HL-60 (cell line): ENCODE measurements around the gene HOXB3.

Source experiments
- CTCF ChIP-seq: IDR thresholded peaks from one replicate; pipeline ENCODE4 v1.5.1; 2011; ENCODE audit warnings: low read length, control low read depth, inconsistent platforms; ENCODE audit not compliant: insufficient read depth
- POLR2AphosphoS5 ChIP-seq: IDR thresholded peaks from 2 replicates; pipeline ENCODE4 v1.6.1; 2012; ENCODE audit warnings: low read depth
- SPI1 ChIP-seq: IDR thresholded peaks from 2 replicates; pipeline ENCODE4 v1.6.1; 2012; ENCODE audit warnings: low read depth, mild to moderate bottlenecking, borderline replicate concordance

DNA sequence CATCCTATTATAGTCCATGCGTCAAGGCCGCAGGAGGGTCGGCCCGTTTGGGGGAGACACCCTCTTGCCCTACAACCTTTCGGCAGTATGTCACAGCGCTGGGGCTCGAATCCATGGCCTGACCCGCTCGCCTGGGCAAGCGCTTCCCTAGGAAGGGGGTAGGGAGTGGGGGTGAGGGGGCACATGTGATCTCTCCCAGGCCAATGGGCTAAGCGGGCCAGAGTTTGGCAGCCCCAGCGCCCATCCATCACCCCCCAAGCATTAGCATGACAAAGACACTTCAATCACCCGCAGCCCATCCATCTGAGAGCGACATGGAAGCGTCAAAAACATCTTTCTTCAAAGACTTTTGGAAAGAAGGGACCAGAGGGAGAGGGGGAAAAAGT, 59.2 kb downstream of the HOXB3 start, which contains the start of gene HOXB1:
- TF ChIP-seq CTCF (no peak), POLR2AphosphoS5 (no peak), SPI1 (no peak)
